HL-60 (cell line): ENCODE measurements around the gene CCL18.

Source experiments
- POLR2AphosphoS5 ChIP-seq: IDR thresholded peaks from 2 replicates; pipeline ENCODE4 v1.6.1; 2012; ENCODE audit warnings: low read depth
- TF ChIP-seq, protein P1 (sequence below): IDR thresholded peaks from 2 replicates; pipeline ENCODE4 v1.6.1; 2012; ENCODE audit warnings: low read depth; ENCODE audit not compliant: insufficient replicate concordance
- TF ChIP-seq, protein P2 (sequence below): IDR thresholded peaks from one replicate; pipeline ENCODE4 v1.5.1; 2011; ENCODE audit warnings: low read length, control low read depth, inconsistent platforms; ENCODE audit not compliant: insufficient read depth

DNA sequence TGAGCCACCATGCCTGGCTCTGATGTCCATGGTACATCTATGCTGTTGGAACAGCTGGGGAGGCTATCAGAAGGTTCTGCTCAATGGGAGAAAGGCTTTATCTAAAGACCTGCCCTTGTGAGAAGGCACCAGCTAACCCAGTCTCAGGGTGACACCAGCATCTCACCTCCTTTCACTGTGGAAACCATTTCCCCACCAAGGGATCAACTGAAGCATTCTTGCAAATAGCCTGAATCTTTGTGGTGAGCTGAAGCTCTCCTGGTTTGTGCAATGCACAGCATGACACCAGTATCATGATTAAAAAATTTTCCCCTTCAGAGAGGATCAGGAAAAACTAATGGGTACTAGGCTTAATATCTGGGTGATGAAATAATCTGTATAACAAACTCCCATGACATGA, 5.1 kb downstream of the CCL18 start:
- TF ChIP-seq POLR2AphosphoS5: no peak
- TF ChIP-seq, protein P1, sequence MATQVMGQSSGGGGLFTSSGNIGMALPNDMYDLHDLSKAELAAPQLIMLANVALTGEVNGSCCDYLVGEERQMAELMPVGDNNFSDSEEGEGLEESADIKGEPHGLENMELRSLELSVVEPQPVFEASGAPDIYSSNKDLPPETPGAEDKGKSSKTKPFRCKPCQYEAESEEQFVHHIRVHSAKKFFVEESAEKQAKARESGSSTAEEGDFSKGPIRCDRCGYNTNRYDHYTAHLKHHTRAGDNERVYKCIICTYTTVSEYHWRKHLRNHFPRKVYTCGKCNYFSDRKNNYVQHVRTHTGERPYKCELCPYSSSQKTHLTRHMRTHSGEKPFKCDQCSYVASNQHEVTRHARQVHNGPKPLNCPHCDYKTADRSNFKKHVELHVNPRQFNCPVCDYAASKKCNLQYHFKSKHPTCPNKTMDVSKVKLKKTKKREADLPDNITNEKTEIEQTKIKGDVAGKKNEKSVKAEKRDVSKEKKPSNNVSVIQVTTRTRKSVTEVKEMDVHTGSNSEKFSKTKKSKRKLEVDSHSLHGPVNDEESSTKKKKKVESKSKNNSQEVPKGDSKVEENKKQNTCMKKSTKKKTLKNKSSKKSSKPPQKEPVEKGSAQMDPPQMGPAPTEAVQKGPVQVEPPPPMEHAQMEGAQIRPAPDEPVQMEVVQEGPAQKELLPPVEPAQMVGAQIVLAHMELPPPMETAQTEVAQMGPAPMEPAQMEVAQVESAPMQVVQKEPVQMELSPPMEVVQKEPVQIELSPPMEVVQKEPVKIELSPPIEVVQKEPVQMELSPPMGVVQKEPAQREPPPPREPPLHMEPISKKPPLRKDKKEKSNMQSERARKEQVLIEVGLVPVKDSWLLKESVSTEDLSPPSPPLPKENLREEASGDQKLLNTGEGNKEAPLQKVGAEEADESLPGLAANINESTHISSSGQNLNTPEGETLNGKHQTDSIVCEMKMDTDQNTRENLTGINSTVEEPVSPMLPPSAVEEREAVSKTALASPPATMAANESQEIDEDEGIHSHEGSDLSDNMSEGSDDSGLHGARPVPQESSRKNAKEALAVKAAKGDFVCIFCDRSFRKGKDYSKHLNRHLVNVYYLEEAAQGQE: no peak
- TF ChIP-seq, protein P2, sequence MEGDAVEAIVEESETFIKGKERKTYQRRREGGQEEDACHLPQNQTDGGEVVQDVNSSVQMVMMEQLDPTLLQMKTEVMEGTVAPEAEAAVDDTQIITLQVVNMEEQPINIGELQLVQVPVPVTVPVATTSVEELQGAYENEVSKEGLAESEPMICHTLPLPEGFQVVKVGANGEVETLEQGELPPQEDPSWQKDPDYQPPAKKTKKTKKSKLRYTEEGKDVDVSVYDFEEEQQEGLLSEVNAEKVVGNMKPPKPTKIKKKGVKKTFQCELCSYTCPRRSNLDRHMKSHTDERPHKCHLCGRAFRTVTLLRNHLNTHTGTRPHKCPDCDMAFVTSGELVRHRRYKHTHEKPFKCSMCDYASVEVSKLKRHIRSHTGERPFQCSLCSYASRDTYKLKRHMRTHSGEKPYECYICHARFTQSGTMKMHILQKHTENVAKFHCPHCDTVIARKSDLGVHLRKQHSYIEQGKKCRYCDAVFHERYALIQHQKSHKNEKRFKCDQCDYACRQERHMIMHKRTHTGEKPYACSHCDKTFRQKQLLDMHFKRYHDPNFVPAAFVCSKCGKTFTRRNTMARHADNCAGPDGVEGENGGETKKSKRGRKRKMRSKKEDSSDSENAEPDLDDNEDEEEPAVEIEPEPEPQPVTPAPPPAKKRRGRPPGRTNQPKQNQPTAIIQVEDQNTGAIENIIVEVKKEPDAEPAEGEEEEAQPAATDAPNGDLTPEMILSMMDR: no peak
